Bronchial epithelial cell (primary cell): ENCODE measurements around the gene SMURF1. TPM values are rescaled to one million over a fixed set of nuclear protein-coding genes. Genes with fewer than 3 reads are reported as not detected.

Experiments
- DNase-seq: peaks from one replicate; pipeline ENCODE4 v3.0.0-alpha.2; 2010; ENCODE audit warnings: low read depth
- FAIRE-seq: peaks from 2 replicates; lab custom pipeline; 2011; peaks lifted over from hg19 to GRCh38; lab: Jason Lieb, UNC
- H3K27me3 ChIP-seq: 2 replicates; pipeline ENCODE4 v1.5.1; 2011; ENCODE audit warnings: low read length; ENCODE audit not compliant: control insufficient read depth, insufficient read depth
- H3K36me3 ChIP-seq: 2 replicates; pipeline ENCODE4 v1.5.1; 2011; ENCODE audit warnings: low read length; ENCODE audit not compliant: control insufficient read depth, insufficient read depth
- H3K4me3 ChIP-seq: 2 replicates; pipeline ENCODE4 v1.5.1; 2011; ENCODE audit warnings: mild to moderate bottlenecking, low read depth, low read length, control low read depth
- total RNA-seq: library from RNA; depleted of rRNA; stranded (reverse); fragments of >200 nt; gene quantifications from 2 replicates; pipeline ENCODE4 v1.2.1, GENCODE V29; 2014
- TF ChIP-seq, protein P1 (sequence below): IDR thresholded peaks from 2 replicates; pipeline ENCODE4 v1.5.1; 2011; ENCODE audit warnings: mild to moderate bottlenecking, moderate library complexity, low read length, control low read depth, inconsistent platforms; ENCODE audit not compliant: insufficient read depth, severe bottlenecking

Gene SMURF1
- total RNA-seq, 1 donor from 2014 or later, result 42.4 TPM

DNA sequence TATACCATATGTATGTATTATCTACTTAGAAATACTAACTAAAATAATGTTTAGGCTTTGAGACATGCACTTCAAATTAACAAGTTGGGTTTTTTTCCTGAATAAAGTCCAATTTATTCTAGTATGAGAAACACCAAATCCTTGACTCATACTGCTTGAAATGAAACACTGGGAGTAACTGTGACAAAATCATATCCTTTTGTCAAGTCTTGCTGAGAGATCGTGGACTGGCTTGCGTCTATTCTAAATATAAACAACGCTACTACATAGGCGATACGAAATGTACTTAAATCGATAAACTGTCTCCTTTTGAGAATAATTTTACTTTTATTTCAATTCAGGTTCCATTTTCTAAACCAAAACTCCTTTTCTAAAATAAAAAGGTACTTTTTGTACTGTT, 16.3 kb downstream of the SMURF1 start:
- no peak overlapping the region for H3K4me3 ChIP-seq
- DNase-seq (peak; percentile 54), FAIRE-seq (no peak)
- peaks cover 1% of the 10 kb centered on the region for H3K36me3 ChIP-seq
- TF ChIP-seq, protein P1, sequence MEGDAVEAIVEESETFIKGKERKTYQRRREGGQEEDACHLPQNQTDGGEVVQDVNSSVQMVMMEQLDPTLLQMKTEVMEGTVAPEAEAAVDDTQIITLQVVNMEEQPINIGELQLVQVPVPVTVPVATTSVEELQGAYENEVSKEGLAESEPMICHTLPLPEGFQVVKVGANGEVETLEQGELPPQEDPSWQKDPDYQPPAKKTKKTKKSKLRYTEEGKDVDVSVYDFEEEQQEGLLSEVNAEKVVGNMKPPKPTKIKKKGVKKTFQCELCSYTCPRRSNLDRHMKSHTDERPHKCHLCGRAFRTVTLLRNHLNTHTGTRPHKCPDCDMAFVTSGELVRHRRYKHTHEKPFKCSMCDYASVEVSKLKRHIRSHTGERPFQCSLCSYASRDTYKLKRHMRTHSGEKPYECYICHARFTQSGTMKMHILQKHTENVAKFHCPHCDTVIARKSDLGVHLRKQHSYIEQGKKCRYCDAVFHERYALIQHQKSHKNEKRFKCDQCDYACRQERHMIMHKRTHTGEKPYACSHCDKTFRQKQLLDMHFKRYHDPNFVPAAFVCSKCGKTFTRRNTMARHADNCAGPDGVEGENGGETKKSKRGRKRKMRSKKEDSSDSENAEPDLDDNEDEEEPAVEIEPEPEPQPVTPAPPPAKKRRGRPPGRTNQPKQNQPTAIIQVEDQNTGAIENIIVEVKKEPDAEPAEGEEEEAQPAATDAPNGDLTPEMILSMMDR, result no peak
- H3K27me3 ChIP-seq, result no peaks in the 10 kb centered on the region

DNA sequence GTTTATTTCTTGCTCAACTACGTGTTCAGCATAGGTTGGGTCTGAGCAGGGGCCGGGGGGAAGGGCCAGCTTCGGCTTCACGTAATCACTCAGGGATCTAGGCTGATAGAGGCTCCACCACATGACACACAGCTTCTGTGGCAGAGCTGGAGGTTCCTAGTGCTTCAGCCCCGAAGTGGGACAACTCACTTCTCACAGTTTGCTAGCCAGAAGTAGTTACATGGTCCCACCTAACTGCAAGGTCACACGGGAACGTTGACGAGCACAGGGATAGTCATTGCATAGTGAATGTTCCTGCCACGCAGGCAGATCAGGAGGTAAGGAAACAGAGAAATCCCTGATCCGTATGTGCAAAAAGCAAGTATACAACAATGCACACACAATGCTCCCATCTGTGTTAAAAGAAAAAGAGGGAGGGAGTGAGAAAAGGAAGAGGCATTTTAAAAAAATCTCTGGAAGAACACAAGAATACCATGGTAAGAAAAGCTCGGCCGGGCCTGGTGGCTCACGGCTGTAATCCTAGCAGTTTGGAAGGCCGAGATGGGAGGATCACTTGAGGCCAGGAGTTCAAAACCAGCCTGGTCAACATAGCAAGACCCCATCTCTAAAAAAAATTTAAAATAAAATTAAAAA, 16.9 kb downstream of the SMURF1 start:
- no peak for FAIRE-seq
- TF ChIP-seq, protein P1, result no peak
- Histone ChIP-seq H3K27me3 (no peaks in the 10 kb centered on the region), H3K4me3 (no peak overlapping the region), H3K36me3 (peaks cover 1% of the 10 kb centered on the region)
- peak; percentile 58 for DNase-seq

DNA sequence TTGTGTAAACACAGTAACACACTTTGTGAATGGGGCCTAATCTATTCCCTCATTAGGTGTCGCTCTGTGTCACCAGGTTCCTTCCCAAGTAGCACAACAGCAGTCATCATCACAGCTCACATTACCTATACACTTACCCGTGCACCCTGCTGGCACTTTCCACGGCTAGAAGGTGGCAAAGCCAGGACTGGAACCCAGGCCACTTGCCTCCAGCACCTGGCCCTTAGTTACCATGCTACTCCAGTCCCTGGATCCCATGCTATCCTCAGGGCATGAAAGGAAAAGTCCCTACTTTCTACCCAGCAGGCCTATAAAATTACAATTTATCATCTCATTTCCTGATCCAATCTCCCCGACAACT, 18.4 kb downstream of the SMURF1 start:
- no peaks in the 10 kb centered on the region for H3K27me3 ChIP-seq
- DNase-seq (no peak), FAIRE-seq (no peak)
- H3K36me3 ChIP-seq, result no peaks in the 10 kb centered on the region
- TF ChIP-seq, protein P1, result no peak
- no peak overlapping the region for H3K4me3 ChIP-seq

DNA sequence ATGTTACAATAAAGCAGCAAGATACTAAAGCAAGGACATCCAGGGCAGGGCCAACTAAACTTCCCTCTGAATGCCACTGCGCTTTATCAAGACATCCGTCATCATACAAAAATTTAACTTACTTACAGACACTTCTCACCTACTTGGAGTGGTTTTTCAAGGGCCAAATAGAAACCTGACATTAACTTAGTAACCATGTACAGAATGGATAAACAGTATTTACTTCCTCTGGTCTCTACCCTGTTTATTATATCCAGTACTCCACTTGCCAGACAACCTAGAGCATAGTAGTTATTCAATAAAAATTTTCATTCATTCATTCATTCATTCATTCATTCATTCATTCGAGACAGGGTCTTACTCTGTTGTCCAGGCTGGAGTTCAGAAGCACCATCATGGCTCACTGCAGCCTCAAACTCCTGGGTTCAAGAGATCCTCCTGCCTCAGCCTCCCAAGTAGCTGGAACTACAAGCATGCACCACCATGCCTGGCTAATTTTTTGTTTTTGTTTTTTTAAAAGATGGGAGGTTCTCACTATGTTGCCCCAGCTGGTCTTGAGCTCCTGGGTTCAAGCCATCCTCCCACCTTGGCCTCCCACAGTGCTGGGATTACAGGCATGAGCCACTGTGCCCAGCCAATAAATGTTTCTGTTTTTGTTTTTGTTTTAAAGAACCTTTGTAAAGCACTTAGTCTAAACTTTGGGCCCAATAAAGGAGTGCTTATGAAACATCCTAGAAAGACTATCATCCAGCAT, 19.0 kb downstream of the SMURF1 start:
- Histone ChIP-seq H3K27me3 (no peaks in the 10 kb centered on the region), H3K36me3 (peaks cover 3% of the 10 kb centered on the region), H3K4me3 (no peak overlapping the region)
- FAIRE-seq, result no peak
- peak; percentile 82 for DNase-seq
- TF ChIP-seq, protein P1, result no peak

DNA sequence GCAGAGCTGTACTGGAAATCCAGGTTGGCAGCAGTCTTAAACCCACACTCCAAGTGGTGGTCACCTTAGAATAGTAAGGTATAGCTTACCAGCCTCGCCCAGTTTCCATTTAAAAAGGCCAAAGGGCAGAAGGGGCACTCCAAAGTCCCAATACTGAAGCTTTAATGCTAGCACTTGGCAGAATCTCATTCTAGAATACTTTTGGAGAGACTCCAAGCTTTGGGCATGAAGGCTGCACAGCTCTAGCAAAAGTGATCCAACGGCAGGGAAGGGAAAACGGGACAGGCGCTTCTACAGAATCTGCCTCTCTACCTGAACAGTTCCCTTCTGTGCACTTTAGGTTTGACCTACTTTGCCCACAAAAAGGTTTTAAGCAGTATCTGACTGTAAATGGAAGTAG, 19.7 kb downstream of the SMURF1 start:
- no peaks in the 10 kb centered on the region for H3K27me3 ChIP-seq
- TF ChIP-seq, protein P1, result no peak
- H3K4me3 ChIP-seq, result no peak overlapping the region
- DNase-seq (no peak), FAIRE-seq (no peak)
- peaks cover 3% of the 10 kb centered on the region for H3K36me3 ChIP-seq
